ENCODE data around the gene DNAJC16. TPM values are rescaled to one million over a fixed set of nuclear protein-coding genes. Genes with fewer than 3 reads are reported as not detected.

DNAJC16 gene
- total RNA-seq, 1 experiment from 2014 or later, result 9.2 TPM

- H2AFZ ChIP-seq (ENCODE audit: low read length), result no peak overlapping the region
- H3K4me3 ChIP-seq (ENCODE audit: low read length), result no peak overlapping the region
- no peak overlapping the region for H3K27ac ChIP-seq (ENCODE audit: low read length)
- no peak for ATAC-seq
- no peak overlapping the region for H3K4me2 ChIP-seq (ENCODE audit: low read length)
- no peaks in the 10 kb centered on the region for H3K36me3 ChIP-seq (ENCODE audit: low read depth, low read length)
- CTCF ChIA-PET, result no interaction called here
- POLR2A ChIA-PET (ENCODE audit: unreplicated experiment), result no interaction called here
- no peaks in the 10 kb centered on the region for H3K27me3 ChIP-seq (ENCODE audit: low read length)
- no peaks in the 10 kb centered on the region for H3K9me2 ChIP-seq (replicated peaks; ENCODE audit: low read length)
- intact Hi-C loops (cut with micrococcal nuclease), result no loop called here
- no peak overlapping the region for H3K9ac ChIP-seq (ENCODE audit: low read length)
- no peaks in the 10 kb centered on the region for H3K4me1 ChIP-seq (ENCODE audit: insufficient read depth, low read length)
- no peak for TF ChIP-seq EZH2phosphoT487 (IDR thresholded peaks at IDR 0.05; ENCODE audit: borderline replicate concordance, low read length)
- TF ChIP-seq EZH2 (IDR thresholded peaks at IDR 0.05; ENCODE audit: low read length, unreplicated experiment), result no peak
- TF ChIP-seq CTCF (conservative IDR thresholded peaks at IDR 0.05; ENCODE audit: low read depth, low read length), result no peak
- H3F3A ChIP-seq (ENCODE audit: low read length, unreplicated experiment), result no peaks in the 10 kb centered on the region
- H3K79me2 ChIP-seq (ENCODE audit: low read length), result no peaks in the 10 kb centered on the region
- no peaks in the 10 kb centered on the region for H3K9me3 ChIP-seq (ENCODE audit: low read length)
- H4K20me1 ChIP-seq (ENCODE audit: low read length), result no peaks in the 10 kb centered on the region
- BruUV-seq (replicated peaks), result no TSS peak
- no peak for DNase-seq
Measured at GRCh38 chr1:15579683-15580047, 53.0 kb downstream of the DNAJC16 start.

GRCh38 chr1:15583016-15583706 lies 56.5 kb downstream of the DNAJC16 start:
- DNase-seq (no peak), ATAC-seq (no peak)
- H3K4me1 ChIP-seq (ENCODE audit: insufficient read depth, low read length), result no peaks in the 10 kb centered on the region
- CTCF ChIA-PET, result no interaction called here
- H3K79me2 ChIP-seq (ENCODE audit: low read length), result no peaks in the 10 kb centered on the region
- no peak overlapping the region for H3K4me2 ChIP-seq (ENCODE audit: low read length)
- no peaks in the 10 kb centered on the region for H3K9me2 ChIP-seq (replicated peaks; ENCODE audit: low read length)
- TF ChIP-seq EZH2 (IDR thresholded peaks at IDR 0.05; ENCODE audit: low read length, unreplicated experiment), result no peak
- no peak for TF ChIP-seq CTCF (conservative IDR thresholded peaks at IDR 0.05; ENCODE audit: low read depth, low read length)
- no peak for TF ChIP-seq EZH2phosphoT487 (IDR thresholded peaks at IDR 0.05; ENCODE audit: borderline replicate concordance, low read length)
- H2AFZ ChIP-seq (ENCODE audit: low read length), result no peak overlapping the region
- BruUV-seq (replicated peaks), result no TSS peak
- POLR2A ChIA-PET (ENCODE audit: unreplicated experiment), result no interaction called here
- no peaks in the 10 kb centered on the region for H4K20me1 ChIP-seq (ENCODE audit: low read length)
- no peaks in the 10 kb centered on the region for H3K9me3 ChIP-seq (ENCODE audit: low read length)
- intact Hi-C loops (cut with micrococcal nuclease), result no loop called here
- no peak overlapping the region for H3K4me3 ChIP-seq (ENCODE audit: low read length)
- no peak overlapping the region for H3K9ac ChIP-seq (ENCODE audit: low read length)
- no peaks in the 10 kb centered on the region for H3K36me3 ChIP-seq (ENCODE audit: low read depth, low read length)
- H3K27me3 ChIP-seq (ENCODE audit: low read length), result no peaks in the 10 kb centered on the region
- no peak overlapping the region for H3K27ac ChIP-seq (ENCODE audit: low read length)
- no peaks in the 10 kb centered on the region for H3F3A ChIP-seq (ENCODE audit: low read length, unreplicated experiment)

Measured in PC-3 (cell line).